Inflammatory macrophage treated with lipopolysaccharide for 1 hour (primary cell): ENCODE results near the gene CAMK2D.

Experiments used
- DNase-seq, 2 donors: peaks; one replicate each; pipeline ENCODE4 v3.0.0-alpha.2; 2020 to 2022

The CAMK2D gene

GRCh38 chr4:113503691-113504090 lies 257.8 kb downstream of the CAMK2D start:
- DNase-seq: no peak

- no peak for DNase-seq
Measured at GRCh38 chr4:113502906-113503305, 258.6 kb downstream of the CAMK2D start.

GRCh38 chr4:113502476-113502875 lies 259.1 kb downstream of the CAMK2D start:
- DNase-seq: peak in 1 of 2 donors; percentile 6

GRCh38 chr4:113500424-113500823 lies 261.1 kb downstream of the CAMK2D start:
- no peak for DNase-seq

GRCh38 chr4:113499696-113500095 lies 261.8 kb downstream of the CAMK2D start:
- no peak for DNase-seq

GRCh38 chr4:113499166-113499565 lies 262.4 kb downstream of the CAMK2D start:
- no peak for DNase-seq

- no peak for DNase-seq
Measured at GRCh38 chr4:113497154-113497884, 264.2 kb downstream of the CAMK2D start.

GRCh38 chr4:113496698-113497097 lies 264.8 kb downstream of the CAMK2D start:
- no peak for DNase-seq

GRCh38 chr4:113495790-113496189 lies 265.7 kb downstream of the CAMK2D start:
- DNase-seq: no peak

GRCh38 chr4:113483131-113483530 lies 278.4 kb downstream of the CAMK2D start:
- DNase-seq: no peak

- no peak for DNase-seq
Measured at GRCh38 chr4:113482325-113482724, 279.2 kb downstream of the CAMK2D start.

- DNase-seq: no peak
Measured at GRCh38 chr4:113481820-113482219, 279.7 kb downstream of the CAMK2D start.

- no peak for DNase-seq
Measured at GRCh38 chr4:113480109-113480508, 281.4 kb downstream of the CAMK2D start.

- no peak for DNase-seq
Measured at GRCh38 chr4:113478032-113478431, 283.5 kb downstream of the CAMK2D start.

- DNase-seq: no peak
Measured at GRCh38 chr4:113476800-113477199, 284.7 kb downstream of the CAMK2D start.

- peak in 1 of 2 donors; percentile 11 for DNase-seq
Measured at GRCh38 chr4:113474017-113474416, 287.5 kb downstream of the CAMK2D start.

- DNase-seq: no peak
Measured at GRCh38 chr4:113472864-113473263, 288.7 kb downstream of the CAMK2D start.

- no peak for DNase-seq
Measured at GRCh38 chr4:113471146-113471860, 290.2 kb downstream of the CAMK2D start.

GRCh38 chr4:113469926-113470325 lies 291.6 kb downstream of the CAMK2D start:
- DNase-seq: no peak

- no peak for DNase-seq
Measured at GRCh38 chr4:113469023-113469390, 292.5 kb downstream of the CAMK2D start.

- DNase-seq: peak; percentile 77 to 91
Measured at GRCh38 chr4:113468165-113469022, 293.1 kb downstream of the CAMK2D start.

- DNase-seq: peak; percentile 64 to 78
Measured at GRCh38 chr4:113467581-113467980, 294.0 kb downstream of the CAMK2D start.

- no peak for DNase-seq
Measured at GRCh38 chr4:113462286-113462685, 299.3 kb downstream of the CAMK2D start.

GRCh38 chr4:113461281-113461680 lies 300.3 kb downstream of the CAMK2D start:
- no peak for DNase-seq
